ENCODE measurements around the gene PRDM16.

DNA sequence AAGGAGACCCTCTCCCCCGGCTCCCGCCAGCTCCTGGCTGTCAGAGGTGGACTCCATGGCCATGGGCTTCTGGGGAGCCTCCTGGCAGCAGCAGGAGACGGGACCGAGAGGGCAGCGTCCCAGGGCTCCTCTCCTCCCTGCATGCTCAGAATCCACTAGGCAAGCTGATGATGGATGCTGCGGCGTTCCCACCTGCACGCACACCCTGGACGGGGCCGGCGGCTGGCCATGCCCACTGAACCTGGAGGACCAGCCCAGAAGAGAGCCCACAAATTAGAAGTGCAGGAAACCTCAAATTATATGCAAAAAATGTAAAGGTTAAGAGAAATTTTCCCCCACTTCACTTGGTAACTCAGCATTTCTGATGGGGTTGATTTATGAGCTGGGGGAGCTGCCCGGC is 308.2 kb downstream of the PRDM16 start:
- TF ChIP-seq, protein P1, sequence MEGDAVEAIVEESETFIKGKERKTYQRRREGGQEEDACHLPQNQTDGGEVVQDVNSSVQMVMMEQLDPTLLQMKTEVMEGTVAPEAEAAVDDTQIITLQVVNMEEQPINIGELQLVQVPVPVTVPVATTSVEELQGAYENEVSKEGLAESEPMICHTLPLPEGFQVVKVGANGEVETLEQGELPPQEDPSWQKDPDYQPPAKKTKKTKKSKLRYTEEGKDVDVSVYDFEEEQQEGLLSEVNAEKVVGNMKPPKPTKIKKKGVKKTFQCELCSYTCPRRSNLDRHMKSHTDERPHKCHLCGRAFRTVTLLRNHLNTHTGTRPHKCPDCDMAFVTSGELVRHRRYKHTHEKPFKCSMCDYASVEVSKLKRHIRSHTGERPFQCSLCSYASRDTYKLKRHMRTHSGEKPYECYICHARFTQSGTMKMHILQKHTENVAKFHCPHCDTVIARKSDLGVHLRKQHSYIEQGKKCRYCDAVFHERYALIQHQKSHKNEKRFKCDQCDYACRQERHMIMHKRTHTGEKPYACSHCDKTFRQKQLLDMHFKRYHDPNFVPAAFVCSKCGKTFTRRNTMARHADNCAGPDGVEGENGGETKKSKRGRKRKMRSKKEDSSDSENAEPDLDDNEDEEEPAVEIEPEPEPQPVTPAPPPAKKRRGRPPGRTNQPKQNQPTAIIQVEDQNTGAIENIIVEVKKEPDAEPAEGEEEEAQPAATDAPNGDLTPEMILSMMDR (IDR thresholded peaks at IDR 0.05) = no peak
- no peak for TF ChIP-seq NR3C1 (IDR thresholded peaks at IDR 0.05)
- TF ChIP-seq, protein P2, sequence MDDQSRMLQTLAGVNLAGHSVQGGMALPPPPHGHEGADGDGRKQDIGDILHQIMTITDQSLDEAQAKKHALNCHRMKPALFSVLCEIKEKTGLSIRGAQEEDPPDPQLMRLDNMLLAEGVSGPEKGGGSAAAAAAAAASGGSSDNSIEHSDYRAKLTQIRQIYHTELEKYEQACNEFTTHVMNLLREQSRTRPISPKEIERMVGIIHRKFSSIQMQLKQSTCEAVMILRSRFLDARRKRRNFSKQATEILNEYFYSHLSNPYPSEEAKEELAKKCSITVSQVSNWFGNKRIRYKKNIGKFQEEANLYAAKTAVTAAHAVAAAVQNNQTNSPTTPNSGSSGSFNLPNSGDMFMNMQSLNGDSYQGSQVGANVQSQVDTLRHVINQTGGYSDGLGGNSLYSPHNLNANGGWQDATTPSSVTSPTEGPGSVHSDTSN (IDR thresholded peaks at IDR 0.05) = no peak
- no peak for TF ChIP-seq NFE2L2 (conservative IDR thresholded peaks at IDR 0.05; ENCODE audit: low read length)
- no peak for TF ChIP-seq CHD2 (IDR thresholded peaks at IDR 0.05; ENCODE audit: low read length, partially characterized antibody)
- TF ChIP-seq CEBPB (IDR thresholded peaks at IDR 0.05) = no peak
- no peak for TF ChIP-seq POLR2A (IDR thresholded peaks at IDR 0.05; ENCODE audit: low read length)
- no peak for TF ChIP-seq JUNB (IDR thresholded peaks at IDR 0.05)
- no peak for TF ChIP-seq RNF2 (IDR thresholded peaks at IDR 0.05; ENCODE audit: borderline replicate concordance, low read depth)
- no peak for TF ChIP-seq ZFP36 (IDR thresholded peaks at IDR 0.05; ENCODE audit: borderline replicate concordance, partially characterized antibody)
- TF ChIP-seq, protein P3, sequence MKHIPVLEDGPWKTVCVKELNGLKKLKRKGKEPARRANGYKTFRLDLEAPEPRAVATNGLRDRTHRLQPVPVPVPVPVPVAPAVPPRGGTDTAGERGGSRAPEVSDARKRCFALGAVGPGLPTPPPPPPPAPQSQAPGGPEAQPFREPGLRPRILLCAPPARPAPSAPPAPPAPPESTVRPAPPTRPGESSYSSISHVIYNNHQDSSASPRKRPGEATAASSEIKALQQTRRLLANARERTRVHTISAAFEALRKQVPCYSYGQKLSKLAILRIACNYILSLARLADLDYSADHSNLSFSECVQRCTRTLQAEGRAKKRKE (CRISPR knock-in tag; IDR thresholded peaks at IDR 0.05; ENCODE audit: low read depth) = no peak
- no peak for TF ChIP-seq SMC3 (IDR thresholded peaks at IDR 0.05)
- TF ChIP-seq KDM5A (IDR thresholded peaks at IDR 0.05) = no peak
- no peak for TF ChIP-seq HEYL (CRISPR knock-in tag; IDR thresholded peaks at IDR 0.05)

All from A549 (cell line).